Measurements from ENCODE around the gene KCNQ1OT1.

KCNQ1OT1 gene

DNA sequence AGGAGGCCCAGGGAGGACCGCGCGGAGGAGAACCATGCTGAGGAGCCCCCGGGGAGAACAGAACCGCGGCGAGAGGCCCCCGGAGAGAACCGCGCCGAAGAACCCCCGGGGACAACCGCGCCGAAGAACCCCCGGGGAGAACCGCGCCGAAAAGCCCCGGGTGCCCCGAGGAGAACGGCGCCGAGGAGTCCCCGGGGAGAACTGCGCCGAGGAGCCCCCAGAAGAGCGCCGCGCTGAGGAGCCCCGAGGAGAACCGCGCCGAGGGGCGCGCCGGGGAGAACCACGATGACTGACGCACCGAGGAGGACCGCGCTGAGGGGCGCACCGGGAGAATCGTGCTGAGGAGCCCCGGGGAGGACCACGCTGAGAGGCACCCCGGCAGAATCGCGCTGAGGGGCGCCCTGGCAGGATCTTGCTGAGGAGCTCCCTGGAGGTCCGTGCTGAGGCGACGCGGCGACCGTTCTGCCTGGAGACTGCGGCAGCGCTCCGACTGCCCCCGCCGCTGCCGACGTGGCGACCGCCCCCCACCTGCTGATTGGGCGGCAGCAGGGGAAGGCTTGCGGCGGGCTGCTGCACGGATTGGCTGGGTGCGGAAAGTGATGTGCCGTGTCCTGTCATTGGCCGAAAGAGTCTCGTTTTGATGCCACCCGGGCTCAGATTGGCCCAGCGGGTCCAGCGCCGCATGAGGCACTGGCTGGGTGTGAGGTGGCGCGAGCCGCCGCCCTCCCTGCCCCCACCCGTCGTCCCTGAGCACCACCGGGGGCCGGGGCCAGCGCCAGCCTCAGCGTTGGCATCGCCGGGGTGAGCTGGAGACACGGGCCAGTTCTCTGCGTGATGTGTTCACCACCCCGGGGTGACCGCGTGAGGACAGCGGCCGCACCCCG lies at the start of gene KCNQ1OT1:
Gene KCNQ1OT1, minus strand, starts transcription at position 464 of the 884 bp plus-strand sequence.
- peak; percentile 61 to 87 for DNase-seq

- DNase-seq, result no peak
Observed at GRCh38 chr11:2748814-2749554, 49.2 kb upstream of the KCNQ1OT1 start.

GRCh38 chr11:2748061-2748813 lies 48.4 kb upstream of the KCNQ1OT1 start:
- DNase-seq, result no peak

- DNase-seq, result no peak
Observed at GRCh38 chr11:2747248-2748027, 47.6 kb upstream of the KCNQ1OT1 start.

- no peak for DNase-seq
Observed at GRCh38 chr11:2746401-2747247, 46.8 kb upstream of the KCNQ1OT1 start.

DNA sequence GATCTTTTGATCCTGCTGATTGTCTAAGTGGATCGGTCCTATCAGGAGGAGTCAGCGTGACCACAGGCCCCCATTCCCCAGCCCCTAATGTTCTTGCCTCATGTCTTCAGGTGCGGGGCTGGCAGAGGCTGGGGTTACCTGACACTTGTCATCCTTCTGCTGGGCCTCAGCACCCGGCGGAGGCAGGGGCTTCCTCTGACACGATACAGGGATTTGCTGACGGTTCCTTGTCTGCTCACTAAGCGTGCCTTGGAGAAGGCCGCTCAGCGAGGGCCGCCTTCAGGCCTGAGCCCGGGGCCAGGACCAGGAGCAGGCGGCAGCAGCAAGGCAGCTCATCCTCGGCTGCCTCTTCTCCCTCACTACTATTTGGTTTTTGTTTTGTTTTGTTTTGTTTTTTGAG lies 45.7 kb upstream of the KCNQ1OT1 start:
- DNase-seq, result no peak

GRCh38 chr11:2744166-2744565 lies 44.4 kb upstream of the KCNQ1OT1 start:
- DNase-seq, result no peak

GRCh38 chr11:2743427-2744110 lies 43.8 kb upstream of the KCNQ1OT1 start:
- DNase-seq, result no peak

DNA sequence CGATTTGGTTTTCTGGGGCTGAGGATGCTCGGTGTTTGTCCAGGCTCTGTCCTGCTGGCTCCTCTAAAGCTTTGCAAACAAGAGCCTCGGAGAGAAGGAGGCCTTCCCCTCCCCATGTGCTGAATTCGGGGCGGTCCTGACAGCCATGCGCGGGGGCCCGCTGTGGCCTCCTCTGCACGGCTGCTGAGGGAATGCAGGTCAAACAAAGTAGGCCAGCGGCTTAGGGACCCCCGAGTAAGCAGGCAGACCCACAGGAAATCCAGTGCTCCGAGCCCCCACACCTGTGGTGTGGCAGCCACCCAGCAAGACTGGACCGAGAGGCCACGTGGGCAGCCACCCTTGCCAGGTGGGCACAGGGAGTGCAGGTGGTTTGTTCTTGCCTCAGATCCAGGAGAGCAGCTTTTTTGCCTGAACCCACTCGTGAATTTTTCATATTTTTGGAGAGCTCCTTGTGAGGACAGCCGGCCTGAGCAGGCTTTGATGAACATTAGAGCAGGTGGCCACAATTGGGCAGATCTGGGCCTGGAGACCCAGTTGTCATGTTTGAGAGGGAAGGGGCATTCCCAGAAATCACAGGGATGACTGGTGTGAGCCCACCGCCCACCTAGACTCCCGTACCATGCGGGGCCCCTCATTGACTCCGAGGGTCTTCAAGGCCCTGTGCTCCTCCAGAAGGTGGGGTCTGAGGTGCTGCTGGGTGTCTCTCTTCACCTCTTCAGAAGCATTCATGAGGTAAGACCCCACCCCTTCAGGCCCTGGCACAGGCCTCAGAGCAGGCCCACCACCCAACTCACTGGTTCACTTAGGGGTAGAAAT lies 43.0 kb upstream of the KCNQ1OT1 start:
- no peak for DNase-seq

DNA sequence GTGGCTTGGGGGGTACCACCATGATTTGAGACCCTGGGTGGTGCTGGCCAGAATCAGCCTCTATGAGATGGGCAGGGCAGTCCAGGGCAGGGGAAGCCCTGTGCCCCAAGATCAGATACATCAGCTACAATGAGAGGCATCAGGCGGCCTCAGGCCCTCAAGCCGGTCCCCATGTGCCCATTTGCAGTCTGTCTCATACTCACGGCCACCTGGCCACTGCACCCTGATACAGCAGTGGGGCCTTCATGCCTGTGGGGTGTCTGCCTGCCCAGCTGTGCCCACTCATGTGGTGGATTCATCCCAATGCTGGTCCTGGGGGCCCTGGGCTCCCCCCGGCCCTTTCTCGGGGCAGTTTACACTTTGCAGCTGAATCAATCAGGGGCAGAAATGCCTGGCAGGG lies 42.4 kb upstream of the KCNQ1OT1 start:
- no peak for DNase-seq

- no peak for DNase-seq
Observed at GRCh38 chr11:2741377-2742131, 41.8 kb upstream of the KCNQ1OT1 start.

DNA sequence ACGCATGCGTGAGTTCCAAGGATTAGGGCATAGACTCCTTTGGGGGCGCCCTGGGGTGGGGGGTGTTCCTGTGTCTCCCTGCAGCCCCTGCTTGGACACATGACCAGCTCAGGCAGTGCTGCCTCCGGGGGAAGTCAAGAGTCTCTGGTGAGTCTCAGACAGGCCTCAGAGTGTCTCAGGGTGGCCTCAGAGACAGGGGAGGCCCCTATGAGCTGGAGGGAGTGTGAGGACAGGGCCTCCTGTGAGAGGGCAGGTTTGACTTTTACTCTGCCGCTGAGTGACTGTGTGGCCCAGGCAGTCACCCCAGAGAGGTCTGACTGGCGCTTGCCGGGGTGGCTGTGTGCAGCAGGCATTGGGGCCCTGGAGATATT lies 41.2 kb upstream of the KCNQ1OT1 start:
- DNase-seq, result no peak

DNA sequence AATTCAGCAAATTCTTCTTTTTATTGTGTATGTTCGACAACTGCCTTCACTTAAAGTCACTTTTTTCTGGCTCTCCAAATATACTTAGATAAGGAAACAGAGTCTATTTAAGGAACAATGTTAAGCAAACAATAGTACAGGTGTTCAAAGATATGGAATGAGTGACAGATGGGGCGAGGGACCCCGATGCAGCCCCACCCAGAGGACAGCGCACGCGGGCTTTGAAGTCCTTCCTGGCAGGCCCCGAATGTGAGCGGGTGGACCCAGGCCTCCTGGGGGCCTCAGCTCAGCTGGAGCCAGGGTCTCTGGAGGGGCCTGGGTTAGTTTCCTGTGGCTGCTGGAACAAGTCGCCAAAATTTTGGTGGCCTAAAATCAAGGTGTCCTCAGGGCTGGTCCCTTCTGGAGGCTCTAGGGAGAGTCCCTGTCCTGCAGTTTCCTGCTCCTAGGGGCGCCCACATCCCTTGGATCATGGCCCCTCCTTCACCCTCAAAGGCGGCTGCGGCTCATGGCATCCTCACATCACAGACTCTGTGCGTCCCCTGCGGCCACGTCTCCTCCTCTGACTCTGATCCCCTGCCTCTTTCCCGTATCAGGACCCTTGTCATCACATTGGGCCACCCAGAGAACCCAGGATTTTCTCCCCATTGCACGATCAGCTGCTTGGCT lies 40.6 kb upstream of the KCNQ1OT1 start:
- DNase-seq, result no peak

DNA sequence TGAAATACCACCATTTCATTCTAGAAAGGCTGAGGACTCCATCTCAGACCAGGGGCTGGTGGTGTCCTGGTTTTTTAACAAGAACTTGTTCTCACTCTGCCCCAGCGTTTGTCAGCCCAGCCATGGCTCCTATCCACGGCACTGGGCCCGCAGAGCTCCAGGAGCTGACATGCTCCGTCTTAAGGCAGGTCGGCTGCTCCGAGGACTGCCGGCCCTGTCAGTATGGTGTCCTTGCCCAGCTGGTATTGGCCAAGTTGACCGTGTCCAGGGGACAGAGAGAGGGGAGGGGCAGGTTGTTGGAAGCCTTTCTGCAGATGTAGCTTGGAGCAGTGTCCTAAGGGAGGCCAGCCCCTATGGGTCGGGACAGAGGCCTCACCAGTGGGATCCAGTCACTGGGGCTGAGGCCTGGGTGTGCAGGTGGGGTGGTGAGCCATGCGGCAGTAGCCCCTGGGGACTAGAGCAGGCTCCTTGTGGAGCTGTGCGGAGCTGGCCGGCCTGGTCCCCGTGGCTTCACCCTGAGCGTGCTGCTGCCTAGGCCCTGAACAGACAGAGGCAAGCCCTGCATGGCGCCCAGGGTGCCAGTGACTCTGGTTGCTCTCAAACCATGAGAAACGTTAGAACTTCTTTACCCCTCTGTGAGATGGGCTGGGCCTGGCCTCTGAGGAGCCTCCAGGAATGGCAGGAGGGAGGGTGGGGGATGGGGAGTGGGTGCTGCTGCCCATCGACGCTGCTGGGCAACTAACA lies 39.9 kb upstream of the KCNQ1OT1 start:
- DNase-seq, result no peak

DNA sequence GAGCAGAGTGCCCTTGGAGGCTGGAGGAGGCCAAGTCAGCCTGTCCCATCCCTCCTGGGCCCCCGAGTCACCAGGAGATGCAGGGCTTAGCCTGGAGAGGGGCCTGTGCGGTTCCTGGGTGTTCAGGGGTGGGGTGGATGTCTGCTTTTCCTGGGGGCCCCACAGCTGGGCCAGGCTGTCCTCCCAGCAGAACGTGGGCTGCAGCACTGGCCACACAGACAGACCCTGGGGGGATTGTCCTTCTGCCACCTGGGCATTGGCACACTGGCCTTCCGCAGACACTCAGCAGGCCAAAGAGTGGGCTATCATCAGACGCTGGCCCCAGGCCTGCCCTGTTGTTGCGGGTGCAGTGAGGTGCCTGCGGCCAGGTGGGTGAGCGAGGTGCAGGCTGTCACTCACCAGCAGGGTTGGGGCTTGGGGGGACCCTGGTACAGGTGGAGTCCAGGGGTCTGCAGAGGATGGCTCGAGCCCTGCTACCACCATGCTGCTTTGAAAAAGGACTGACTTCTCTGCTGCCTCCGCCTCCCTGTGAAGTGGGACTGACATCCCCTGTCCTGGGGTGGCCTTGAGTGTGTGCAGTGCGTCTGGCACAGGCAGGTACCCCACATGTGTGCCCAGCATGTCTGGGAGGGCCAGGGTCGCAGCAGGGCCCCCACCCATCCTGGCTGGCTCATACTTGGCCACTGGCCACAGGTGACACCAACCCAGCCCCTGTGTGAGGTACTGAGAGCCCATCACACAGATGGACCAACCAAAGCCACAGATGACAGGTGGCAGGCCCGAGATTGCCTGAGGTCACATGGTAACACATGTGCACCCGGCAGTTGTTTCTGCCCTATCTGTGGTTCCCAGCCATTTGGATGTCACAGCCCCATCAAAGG lies 39.0 kb upstream of the KCNQ1OT1 start:
- DNase-seq, result no peak

GRCh38 chr11:2737866-2738265 lies 38.1 kb upstream of the KCNQ1OT1 start:
- DNase-seq, result no peak

- DNase-seq, result no peak
Observed at GRCh38 chr11:2737226-2737590, 37.4 kb upstream of the KCNQ1OT1 start.

Data from NCI-H526 (cell line).